Calu3 (cell line): ENCODE measurements around the gene TMEM273. TPM values are rescaled to one million over a fixed set of nuclear protein-coding genes. Genes with fewer than 3 reads are reported as not detected.

Source experiments
- BruUV-seq: library from RNA; stranded (reverse); fragments of 400-500 nt; replicated peaks from 2 replicates; lab custom pipeline; 2021; lab: Mats Ljungman, UMichigan
- CTCF ChIA-PET: fragments of 300-600 bp; sonication (Branson Sonifier 250); formaldehyde crosslinking; loops from one replicate; lab custom pipeline; 2022; ENCODE audit warnings: antibody characterized with exemption; lab: Charles Lee
- DNase-seq: peaks from one replicate; pipeline ENCODE4 v3.0.0; 2022
- H3K27ac Mint-ChIP-seq: one replicate; pipeline ENCODE4 v1.8.0; 2022; ENCODE audit warnings: mixed read lengths; ENCODE audit not compliant: unreplicated experiment
- H3K27me3 Mint-ChIP-seq: one replicate; pipeline ENCODE4 v1.8.0; 2022; ENCODE audit warnings: mixed read lengths; ENCODE audit not compliant: unreplicated experiment
- H3K36me3 Mint-ChIP-seq: one replicate; pipeline ENCODE4 v1.8.0; 2022; ENCODE audit warnings: mild to moderate bottlenecking, moderate library complexity, mixed read lengths; ENCODE audit not compliant: insufficient read depth, unreplicated experiment
- H3K4me1 Mint-ChIP-seq: one replicate; pipeline ENCODE4 v1.8.0; 2022; ENCODE audit warnings: mild to moderate bottlenecking, low read depth, mixed read lengths; ENCODE audit not compliant: unreplicated experiment
- H3K4me3 Mint-ChIP-seq: one replicate; pipeline ENCODE4 v1.8.0; 2022; ENCODE audit warnings: mild to moderate bottlenecking, low read depth, moderate library complexity, mixed read lengths; ENCODE audit not compliant: unreplicated experiment
- H3K9me3 Mint-ChIP-seq: one replicate; pipeline ENCODE4 v1.8.0; 2022; ENCODE audit warnings: low read depth, mixed read lengths; ENCODE audit not compliant: unreplicated experiment
- CTCF ChIP-seq: fragments of 200-600 bp; IDR thresholded peaks from one replicate; pipeline ENCODE4 v1.8.0; 2022; ENCODE audit warnings: antibody characterized with exemption; ENCODE audit not compliant: unreplicated experiment
- intact Hi-C: fragments of 100-400 bp; cut with micrococcal nuclease; formaldehyde crosslinking; loops from one replicate; pipeline ENCODE4 v1.10.0; 2022; ENCODE audit not compliant: unreplicated experiment
- total RNA-seq: library from RNA; stranded (reverse); gene quantifications from 2 replicates; pipeline ENCODE4 v1.2.3, GENCODE V29; 2022

The TMEM273 gene
- total RNA-seq, 1 experiment from 2014 or later, result not detected

DNA sequence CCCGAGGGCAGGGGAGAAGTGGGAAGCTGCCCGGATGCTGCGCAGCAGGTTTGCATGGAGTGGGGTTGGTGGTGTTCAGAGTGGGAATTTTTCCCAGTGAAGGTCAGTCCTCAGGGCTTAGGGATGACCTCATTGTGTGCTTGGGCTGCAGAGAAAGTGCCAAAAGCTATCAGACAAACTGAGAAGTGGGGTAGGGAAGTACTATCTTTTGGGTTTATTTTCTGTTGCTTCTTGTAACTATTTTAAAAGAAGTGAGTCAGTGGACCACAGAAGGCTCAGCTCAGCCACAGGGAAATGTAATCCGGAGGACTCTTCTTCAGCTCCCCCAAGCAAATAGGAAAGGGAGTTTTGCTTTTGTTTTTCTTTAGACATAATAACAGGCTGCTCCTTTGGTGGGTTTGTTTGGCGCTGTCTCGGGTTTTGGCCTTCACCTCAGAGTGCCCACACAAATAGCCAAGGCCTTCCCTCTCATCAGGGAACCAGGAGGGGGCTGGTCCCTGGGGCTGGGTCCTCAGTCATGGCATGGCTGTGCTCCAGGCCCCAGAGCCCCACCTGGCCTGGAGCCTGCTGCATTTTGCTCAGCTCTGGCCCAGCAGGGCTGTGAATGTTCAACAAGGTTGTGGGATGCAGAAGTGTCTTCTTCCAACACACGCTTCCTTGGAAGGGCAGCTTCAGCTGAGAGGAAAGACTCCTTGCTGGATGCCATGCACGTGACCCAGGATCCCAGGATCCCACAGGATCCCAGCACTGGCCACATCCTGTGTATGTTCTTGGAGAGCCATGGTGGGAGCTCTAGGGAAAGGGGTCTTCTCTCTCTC, 49.0 kb downstream of the TMEM273 start:
- no peak overlapping the region for H3K4me3 Mint-ChIP-seq
- H3K27me3 Mint-ChIP-seq, result peaks cover 74% of the 10 kb centered on the region
- no peak for TF ChIP-seq CTCF
- H3K27ac Mint-ChIP-seq, result no peak overlapping the region
- no TSS peak for BruUV-seq
- intact Hi-C loops, result no loop called here
- H3K9me3 Mint-ChIP-seq, result no peaks in the 10 kb centered on the region
- CTCF ChIA-PET, result no interaction called here
- no peaks in the 10 kb centered on the region for H3K4me1 Mint-ChIP-seq
- no peak for DNase-seq
- no peaks in the 10 kb centered on the region for H3K36me3 Mint-ChIP-seq

GRCh38 chr10:49138361-49138891, 49.8 kb downstream of the TMEM273 start:
- H3K27ac Mint-ChIP-seq, result no peak overlapping the region
- BruUV-seq, result no TSS peak
- TF ChIP-seq CTCF, result no peak

GRCh38 chr10:49136525-49136924, 51.7 kb downstream of the TMEM273 start:
- no peak for TF ChIP-seq CTCF
- intact Hi-C loops, result no loop called here
- no peak for DNase-seq
- Mint-ChIP-seq H3K27ac (no peak overlapping the region), H3K36me3 (no peaks in the 10 kb centered on the region), H3K4me3 (no peak overlapping the region), H3K4me1 (no peaks in the 10 kb centered on the region), H3K27me3 (peaks cover 57% of the 10 kb centered on the region), H3K9me3 (no peaks in the 10 kb centered on the region)
- CTCF ChIA-PET, result no interaction called here
- BruUV-seq, result no TSS peak

More at GRCh38 chr10:49138361-49138891, 49.8 kb downstream of the TMEM273 start:
- CTCF ChIA-PET, result no interaction called here
- intact Hi-C loops, result no loop called here
- H3K9me3 Mint-ChIP-seq, result no peaks in the 10 kb centered on the region
- H3K4me1 Mint-ChIP-seq, result no peaks in the 10 kb centered on the region
- H3K27me3 Mint-ChIP-seq, result peaks cover 73% of the 10 kb centered on the region
- H3K4me3 Mint-ChIP-seq, result no peak overlapping the region
- H3K36me3 Mint-ChIP-seq, result no peaks in the 10 kb centered on the region
- no peak for DNase-seq

- peaks cover 50% of the 10 kb centered on the region for H3K27me3 Mint-ChIP-seq
- H3K9me3 Mint-ChIP-seq, result no peaks in the 10 kb centered on the region
- H3K27ac Mint-ChIP-seq, result no peak overlapping the region
- no peaks in the 10 kb centered on the region for H3K36me3 Mint-ChIP-seq
- CTCF ChIA-PET, result no interaction called here
- no peak for DNase-seq
- intact Hi-C loops, result no loop called here
- BruUV-seq, result no TSS peak
- no peaks in the 10 kb centered on the region for H3K4me1 Mint-ChIP-seq
- H3K4me3 Mint-ChIP-seq, result no peak overlapping the region
- no peak for TF ChIP-seq CTCF
Observed at GRCh38 chr10:49135575-49136313, 52.4 kb downstream of the TMEM273 start.
